H9 (cell line): ENCODE measurements around the gene TMEM61. TPM values are rescaled to one million over a fixed set of nuclear protein-coding genes. Genes with fewer than 3 reads are reported as not detected.

Source experiments
- DNase-seq: peaks from one replicate; pipeline ENCODE4 v3.0.0-alpha.2; 2017
- H2AFZ ChIP-seq: one replicate; pipeline ENCODE4 v1.6.1; 2013; ENCODE audit warnings: mild to moderate bottlenecking, low read length, control low read depth, moderate library complexity
- H2AK5ac ChIP-seq: 2 replicates; pipeline ENCODE4 v1.6.1; 2013; ENCODE audit warnings: low read length, control low read depth, mixed read lengths; ENCODE audit not compliant: insufficient read length
- H2BK120ac ChIP-seq: one replicate; pipeline ENCODE4 v1.6.1; 2013; ENCODE audit warnings: low read depth, mild to moderate bottlenecking, low read length, control low read depth, inconsistent platforms; ENCODE audit not compliant: poor library complexity, severe bottlenecking
- H2BK12ac ChIP-seq: 2 replicates; pipeline ENCODE4 v1.6.1; 2013; ENCODE audit warnings: low read length, control low read depth, mixed read lengths, low read depth; ENCODE audit not compliant: insufficient read length
- H2BK15ac ChIP-seq: 2 replicates; pipeline ENCODE4 v1.6.1; 2013; ENCODE audit warnings: low read depth, low read length, control low read depth
- H2BK20ac ChIP-seq: one replicate; pipeline ENCODE4 v1.6.1; 2013; ENCODE audit warnings: low read depth, mild to moderate bottlenecking, low read length, control low read depth, inconsistent platforms; ENCODE audit not compliant: poor library complexity, severe bottlenecking
- H2BK5ac ChIP-seq: 2 replicates; pipeline ENCODE4 v1.6.1; 2013; ENCODE audit warnings: low read length, control low read depth, mixed read lengths; ENCODE audit not compliant: insufficient read length
- H3K14ac ChIP-seq: 2 replicates; pipeline ENCODE4 v1.6.1; 2013; ENCODE audit warnings: low read length, control low read depth; ENCODE audit not compliant: insufficient read depth
- H3K18ac ChIP-seq: 2 replicates; pipeline ENCODE4 v1.6.1; 2013; ENCODE audit warnings: low read depth, mild to moderate bottlenecking, mixed read lengths, low read length, control low read depth; ENCODE audit not compliant: insufficient read length
- H3K23ac ChIP-seq: 2 replicates; pipeline ENCODE4 v1.6.1; 2013; ENCODE audit warnings: low read length, control low read depth, mixed read lengths, low read depth; ENCODE audit not compliant: insufficient read length
- H3K23me2 ChIP-seq: 2 replicates; pipeline ENCODE4 v1.6.1; 2013; ENCODE audit warnings: low read depth, mild to moderate bottlenecking, mixed read lengths, low read length, control low read depth; ENCODE audit not compliant: insufficient read length, poor library complexity, severe bottlenecking
- H3K27ac ChIP-seq: 2 replicates; pipeline ENCODE4 v1.5.1; 2013; ENCODE audit warnings: low read length, control low read depth, mixed read lengths, low read depth; ENCODE audit not compliant: insufficient read length
- H3K27me3 ChIP-seq: 2 replicates; pipeline ENCODE4 v1.6.1; 2013; ENCODE audit warnings: low read length, control low read depth, inconsistent platforms; ENCODE audit not compliant: insufficient read depth
- H3K4ac ChIP-seq: 2 replicates; pipeline ENCODE4 v1.6.1; 2013; ENCODE audit warnings: low read depth, mild to moderate bottlenecking, control low read depth, inconsistent platforms, low read length, moderate library complexity
- H3K4me1 ChIP-seq: 2 replicates; pipeline ENCODE4 v1.6.1; 2013; ENCODE audit warnings: low read length, control low read depth, inconsistent platforms; ENCODE audit not compliant: insufficient read depth
- H3K4me2 ChIP-seq: 2 replicates; pipeline ENCODE4 v1.6.1; 2013; ENCODE audit warnings: low read length, control low read depth, mixed read lengths; ENCODE audit not compliant: insufficient read length, insufficient read depth
- H3K56ac ChIP-seq: 2 replicates; pipeline ENCODE4 v1.6.1; 2013; ENCODE audit warnings: low read depth, mild to moderate bottlenecking, mixed read lengths, low read length, control low read depth; ENCODE audit not compliant: insufficient read length
- H3K79me1 ChIP-seq: 2 replicates; pipeline ENCODE4 v1.6.1; 2013; ENCODE audit warnings: low read depth, mild to moderate bottlenecking, moderate library complexity, low read length, control low read depth, inconsistent platforms; ENCODE audit not compliant: insufficient read depth, poor library complexity, severe bottlenecking
- H3K79me2 ChIP-seq: 2 replicates; pipeline ENCODE4 v1.6.1; 2013; ENCODE audit warnings: low read length, control low read depth, inconsistent platforms; ENCODE audit not compliant: insufficient read depth
- H3K9ac ChIP-seq: 2 replicates; pipeline ENCODE4 v1.6.1; 2013; ENCODE audit warnings: low read length, control low read depth, mixed read lengths; ENCODE audit not compliant: insufficient read length; ENCODE audit errors: extremely low read depth
- H3K9me3 ChIP-seq: one replicate; pipeline ENCODE4 v1.6.1; 2013; ENCODE audit warnings: low read depth, low read length, inconsistent platforms; ENCODE audit not compliant: control insufficient read depth
- H3T11ph ChIP-seq: one replicate; pipeline ENCODE4 v1.6.1; 2013; ENCODE audit warnings: mild to moderate bottlenecking, low read length, control low read depth, inconsistent platforms
- H4K20me1 ChIP-seq: one replicate; pipeline ENCODE4 v1.6.1; 2013; ENCODE audit not compliant: control insufficient read depth, insufficient read length, insufficient read depth
- H4K5ac ChIP-seq: 2 replicates; pipeline ENCODE4 v1.6.1; 2013; ENCODE audit warnings: low read depth, mild to moderate bottlenecking, mixed read lengths, low read length, control low read depth; ENCODE audit not compliant: insufficient read length
- H4K8ac ChIP-seq: replicated peaks from 2 replicates; pipeline ENCODE4 v1.6.1; 2013; ENCODE audit warnings: low read length, control low read depth, mixed read lengths, low read depth; ENCODE audit not compliant: insufficient read length
- H4K91ac ChIP-seq: 2 replicates; pipeline ENCODE4 v1.6.1; 2013; ENCODE audit warnings: low read depth, mild to moderate bottlenecking, moderate library complexity, mixed read lengths, low read length, control low read depth; ENCODE audit not compliant: insufficient read length
- H3K27ac Mint-ChIP-seq, 3 experiments: 2 replicates in 2 of 3; 3 replicates in 1 of 3; pipeline ENCODE4 v1.8.0; 2020 to 2021; ENCODE audit warnings: mixed read lengths in 3 of 3, mild to moderate bottlenecking in 1 of 3, moderate library complexity in 1 of 3
- H3K27me3 Mint-ChIP-seq: 2 replicates; pipeline ENCODE4 v1.8.0; 2021; ENCODE audit warnings: low read depth, mild to moderate bottlenecking, moderate library complexity, mixed read lengths
- H3K36me3 Mint-ChIP-seq, 3 experiments: 2 replicates in 2 of 3; 3 replicates in 1 of 3; pipeline ENCODE4 v1.8.0; 2020 to 2021; ENCODE audit warnings: low read depth in 3 of 3, mixed read lengths in 3 of 3; ENCODE audit not compliant: insufficient read depth in 1 of 3
- H3K4me1 Mint-ChIP-seq, 2 experiments: 2 replicates each; pipeline ENCODE4 v1.8.0; 2020; ENCODE audit warnings: mixed read lengths in 2 of 2
- H3K4me3 Mint-ChIP-seq, 2 experiments: 2 replicates in 1 of 2; 3 replicates in 1 of 2; pipeline ENCODE4 v1.8.0; 2020 to 2021; ENCODE audit warnings: mild to moderate bottlenecking in 2 of 2, mixed read lengths in 2 of 2, moderate library complexity in 1 of 2
- H3K9me3 Mint-ChIP-seq, 2 experiments: 2 replicates in 1 of 2; 3 replicates in 1 of 2; pipeline ENCODE4 v1.8.0; 2020; ENCODE audit warnings: mild to moderate bottlenecking in 2 of 2, mixed read lengths in 2 of 2, moderate library complexity in 1 of 2
- WGBS: extraction: QIAGEN DNeasy Blood & Tissue Kit; methylation state at CpG from one replicate; pipeline ENCODE4 v1.1.7; 2013; ENCODE audit warnings: missing lambda C conversion rate, low lambda C conversion rate, mixed read lengths; ENCODE audit not compliant: insufficient read length; ENCODE audit errors: extremely low coverage; 5-methylcytosine and 5-hydroxymethylcytosine counted together
- total RNA-seq: library from RNA; stranded (reverse); gene quantifications from 2 replicates; pipeline ENCODE4 v1.2.1, GENCODE V29; 2021
- TF ChIP-seq, protein P1 (sequence below): fragments of 200-600 bp; sonication (generic); conservative IDR thresholded peaks from 3 replicates; pipeline ENCODE4 v1.8.0; 2021; ENCODE audit warnings: antibody characterized with exemption, mild to moderate bottlenecking

TMEM61 gene
- total RNA-seq, 1 experiment from 2014 or later, result 0.61 TPM

- no peak overlapping the region for H2AFZ ChIP-seq
- H3K4me1 Mint-ChIP-seq, result peaks cover 12 to 18% of the 10 kb centered on the region in 2 experiments
- H3K27me3 Mint-ChIP-seq, result peaks cover 27% of the 10 kb centered on the region
- no peaks in the 10 kb centered on the region for H3K9me3 ChIP-seq
- no peak overlapping the region for H3K56ac ChIP-seq
- no peak overlapping the region for H2BK20ac ChIP-seq
- no peaks in the 10 kb centered on the region for H3K23me2 ChIP-seq
- no peak overlapping the region for H3K4me3 Mint-ChIP-seq
- WGBS, result no CpG with 5 or more reads among the region's 5 CpGs
- H4K20me1 ChIP-seq, result no peaks in the 10 kb centered on the region
- no peak overlapping the region for H4K8ac ChIP-seq
- H2BK15ac ChIP-seq, result no peak overlapping the region
- H3K79me1 ChIP-seq, result no peaks in the 10 kb centered on the region
- no peak overlapping the region for H4K5ac ChIP-seq
- no peak overlapping the region for H3K27ac ChIP-seq
- H3K18ac ChIP-seq, result no peak overlapping the region
- H2AK5ac ChIP-seq, result no peak overlapping the region
- H3T11ph ChIP-seq, result no peak overlapping the region
- no peak overlapping the region for H3K23ac ChIP-seq
- no peak overlapping the region for H2BK12ac ChIP-seq
- no peaks in the 10 kb centered on the region for H3K79me2 ChIP-seq
- H3K4me1 ChIP-seq, result peaks cover 3% of the 10 kb centered on the region; the same call in 1 of the 2 replicates
- no peak overlapping the region for H2BK120ac ChIP-seq
- H3K4ac ChIP-seq, result no peak overlapping the region
- H3K4me2 ChIP-seq, result no peak overlapping the region
- no peak overlapping the region for H3K14ac ChIP-seq
- H2BK5ac ChIP-seq, result no peak overlapping the region
- DNase-seq, result no peak
- no peaks in the 10 kb centered on the region; a peak in 1 of 5 replicates for H3K9me3 Mint-ChIP-seq
- no peak overlapping the region for H4K91ac ChIP-seq
- H3K9ac ChIP-seq, result no peak overlapping the region
- TF ChIP-seq, protein P1, sequence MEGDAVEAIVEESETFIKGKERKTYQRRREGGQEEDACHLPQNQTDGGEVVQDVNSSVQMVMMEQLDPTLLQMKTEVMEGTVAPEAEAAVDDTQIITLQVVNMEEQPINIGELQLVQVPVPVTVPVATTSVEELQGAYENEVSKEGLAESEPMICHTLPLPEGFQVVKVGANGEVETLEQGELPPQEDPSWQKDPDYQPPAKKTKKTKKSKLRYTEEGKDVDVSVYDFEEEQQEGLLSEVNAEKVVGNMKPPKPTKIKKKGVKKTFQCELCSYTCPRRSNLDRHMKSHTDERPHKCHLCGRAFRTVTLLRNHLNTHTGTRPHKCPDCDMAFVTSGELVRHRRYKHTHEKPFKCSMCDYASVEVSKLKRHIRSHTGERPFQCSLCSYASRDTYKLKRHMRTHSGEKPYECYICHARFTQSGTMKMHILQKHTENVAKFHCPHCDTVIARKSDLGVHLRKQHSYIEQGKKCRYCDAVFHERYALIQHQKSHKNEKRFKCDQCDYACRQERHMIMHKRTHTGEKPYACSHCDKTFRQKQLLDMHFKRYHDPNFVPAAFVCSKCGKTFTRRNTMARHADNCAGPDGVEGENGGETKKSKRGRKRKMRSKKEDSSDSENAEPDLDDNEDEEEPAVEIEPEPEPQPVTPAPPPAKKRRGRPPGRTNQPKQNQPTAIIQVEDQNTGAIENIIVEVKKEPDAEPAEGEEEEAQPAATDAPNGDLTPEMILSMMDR, result no peak
- H3K36me3 Mint-ChIP-seq, result no peaks in the 10 kb centered on the region
- no peak overlapping the region for H3K27ac Mint-ChIP-seq
- H3K27me3 ChIP-seq, result no peaks in the 10 kb centered on the region
Measured at GRCh38 chr1:55015123-55015522, 34.7 kb downstream of the TMEM61 start.
